Gastrocnemius medialis (tissue), 4 donors: Measurements from ENCODE around the gene ZFYVE28. TPM values are rescaled to one million over a fixed set of nuclear protein-coding genes. Genes with fewer than 3 reads are reported as not detected.

ENCODE experiments used
- ATAC-seq, 2 donors: fragments of 150-250 bp; one replicate each; pipeline ENCODE4 v1.9.1; 2016
- DNase-seq, 2 donors: peaks; one replicate each; pipeline ENCODE4 v3.0.0-alpha.2; 2019
- H3K27ac ChIP-seq, 4 donors: fragments of 200-600 bp; sonication (generic); 1 replicate in 1 of 4; 2 replicates in 3 of 4; pipeline ENCODE4 v1.5.1; 2016 to 2018; ENCODE audit warnings: mild to moderate bottlenecking in 2 of 4, moderate library complexity in 1 of 4
- H3K27me3 ChIP-seq, 3 donors: fragments of 200-600 bp; sonication (generic) in 2 of 3; 1 replicate in 1 of 3; 2 replicates in 2 of 3; pipeline versions ENCODE4 v1.5.1 to v1.6.0; 2016 to 2019; ENCODE audit warnings: mild to moderate bottlenecking in 1 of 3, moderate library complexity in 1 of 3
- H3K36me3 ChIP-seq, 2 donors: fragments of 200-600 bp; sonication (generic) in 1 of 2; one replicate each; pipeline ENCODE4 v1.5.1; 2017 to 2018
- H3K4me1 ChIP-seq, 2 donors: fragments of 200-600 bp; sonication (generic) in 1 of 2; one replicate each; pipeline ENCODE4 v1.5.1; 2016 to 2017; ENCODE audit warnings: mild to moderate bottlenecking in 2 of 2
- H3K4me3 ChIP-seq, 4 donors: fragments of 200-600 bp; sonication (generic) in 3 of 4; 1 replicate in 1 of 4; 2 replicates in 3 of 4; pipeline ENCODE4 v1.5.1; 2016 to 2019; ENCODE audit warnings: mild to moderate bottlenecking in 2 of 4
- H3K9me3 ChIP-seq, 3 donors: fragments of 200-600 bp; sonication (generic) in 2 of 3; 1 replicate in 1 of 3; 2 replicates in 2 of 3; pipeline ENCODE4 v1.5.1; 2016 to 2019
- POLR2A ChIP-seq, 2 donors: fragments of 450-650 bp; IDR thresholded peaks; one replicate each; pipeline ENCODE4 v1.6.1; 2017; ENCODE audit warnings: antibody characterized with exemption in 2 of 2, mild to moderate bottlenecking in 2 of 2, moderate library complexity in 2 of 2
- in situ Hi-C, 4 donors: fragments of 200-750 bp; cut with MboI; loops; one replicate each; pipeline versions ENCODE4 v1.15.0 to v1.8.0; 2017; ENCODE audit warnings: low sequenced_read_pairs in 4 of 4
- intact Hi-C: fragments of 100-400 bp; cut with DNase I; formaldehyde crosslinking; loops from one replicate; pipeline ENCODE4 v1.15.1; 2023; ENCODE audit warnings: low total_unique reads
- total RNA-seq, 4 donors: library from RNA; depleted of rRNA; stranded (reverse); fragments of >200 nt; gene quantifications; one replicate each; pipeline versions ENCODE4 v1.1.0 to v1.2.3, GENCODE V29; 2016
- TF ChIP-seq, protein P1 (sequence below), 5 experiments: fragments of 450-650 bp in 3 of 5; fragments of 200-600 bp in 2 of 5; sonication (generic) in 2 of 5; IDR thresholded peaks in 4 of 5; conservative IDR thresholded peaks in 1 of 5; 1 replicate in 4 of 5; 2 replicates in 1 of 5; pipeline ENCODE4 v1.5.1; 2016 to 2019; ENCODE audit warnings: antibody characterized with exemption in 5 of 5, mild to moderate bottlenecking in 3 of 5, moderate library complexity in 3 of 5

ZFYVE28 gene
- total RNA-seq, 4 donors from 2014 or later, result 1.8 to 6.0 (median 3.4) TPM

DNA sequence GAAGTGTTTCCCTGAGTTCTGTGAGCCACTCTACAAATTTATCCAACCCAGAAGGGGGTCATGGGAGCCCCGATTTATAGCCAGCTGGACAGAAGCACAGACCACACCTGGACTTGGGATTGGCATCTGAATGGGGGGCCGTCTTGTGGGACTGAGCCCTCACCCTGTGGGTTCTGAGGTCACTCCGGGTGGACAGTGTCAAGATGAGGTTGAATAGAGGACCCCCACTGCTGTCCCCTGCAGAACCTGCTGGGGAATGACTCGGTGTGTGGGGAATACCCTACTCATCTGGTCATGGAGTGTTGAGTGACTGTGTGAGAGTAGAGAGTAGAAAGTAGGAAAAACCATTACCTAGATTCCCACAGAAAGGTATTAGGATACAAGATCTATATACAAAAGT, 67.5 kb downstream of the ZFYVE28 start:
- DNase-seq (peak in 1 of 2 donors; percentile 3), ATAC-seq (no peak)
- intact Hi-C loops (no loop called here), in situ Hi-C loops (no loop called here)
- no peak overlapping the region for H3K27ac ChIP-seq
- no peaks in the 10 kb centered on the region for H3K27me3 ChIP-seq
- H3K9me3 ChIP-seq, result no peaks in the 10 kb centered on the region
- H3K36me3 ChIP-seq, result no peaks in the 10 kb centered on the region
- peaks cover 6 to 9% of the 10 kb centered on the region in 2 donors for H3K4me1 ChIP-seq
- TF ChIP-seq POLR2A (IDR thresholded peaks at IDR 0.05), result no peak
- TF ChIP-seq, protein P1, sequence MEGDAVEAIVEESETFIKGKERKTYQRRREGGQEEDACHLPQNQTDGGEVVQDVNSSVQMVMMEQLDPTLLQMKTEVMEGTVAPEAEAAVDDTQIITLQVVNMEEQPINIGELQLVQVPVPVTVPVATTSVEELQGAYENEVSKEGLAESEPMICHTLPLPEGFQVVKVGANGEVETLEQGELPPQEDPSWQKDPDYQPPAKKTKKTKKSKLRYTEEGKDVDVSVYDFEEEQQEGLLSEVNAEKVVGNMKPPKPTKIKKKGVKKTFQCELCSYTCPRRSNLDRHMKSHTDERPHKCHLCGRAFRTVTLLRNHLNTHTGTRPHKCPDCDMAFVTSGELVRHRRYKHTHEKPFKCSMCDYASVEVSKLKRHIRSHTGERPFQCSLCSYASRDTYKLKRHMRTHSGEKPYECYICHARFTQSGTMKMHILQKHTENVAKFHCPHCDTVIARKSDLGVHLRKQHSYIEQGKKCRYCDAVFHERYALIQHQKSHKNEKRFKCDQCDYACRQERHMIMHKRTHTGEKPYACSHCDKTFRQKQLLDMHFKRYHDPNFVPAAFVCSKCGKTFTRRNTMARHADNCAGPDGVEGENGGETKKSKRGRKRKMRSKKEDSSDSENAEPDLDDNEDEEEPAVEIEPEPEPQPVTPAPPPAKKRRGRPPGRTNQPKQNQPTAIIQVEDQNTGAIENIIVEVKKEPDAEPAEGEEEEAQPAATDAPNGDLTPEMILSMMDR (IDR thresholded peaks at IDR 0.05 in 4 of 5, conservative IDR thresholded peaks at IDR 0.05 in 1 of 5), result no peak
- no peak overlapping the region for H3K4me3 ChIP-seq

DNA sequence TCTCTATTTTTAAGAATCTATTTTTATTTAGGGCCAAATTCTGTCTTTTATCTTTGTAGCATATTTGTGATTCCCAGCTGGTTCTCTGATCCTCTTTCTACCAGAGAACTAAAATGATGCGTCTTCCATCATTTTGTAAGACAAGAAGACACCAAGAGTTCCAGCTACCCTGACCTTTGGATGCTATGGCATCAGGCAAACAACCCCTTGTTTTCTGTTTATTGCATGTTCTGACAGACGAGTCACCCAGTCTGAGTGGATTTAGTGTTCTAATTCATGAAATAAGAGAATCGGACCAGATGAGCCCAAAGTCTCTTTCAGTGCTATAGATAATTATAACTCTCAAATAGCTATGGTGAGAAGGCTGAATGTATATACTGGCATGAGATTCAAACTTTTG, 69.7 kb downstream of the ZFYVE28 start:
- TF ChIP-seq, protein P1 (IDR thresholded peaks at IDR 0.05 in 4 of 5, conservative IDR thresholded peaks at IDR 0.05 in 1 of 5), result no peak
- TF ChIP-seq POLR2A (IDR thresholded peaks at IDR 0.05), result no peak
- peaks cover 6 to 9% of the 10 kb centered on the region in 2 donors for H3K4me1 ChIP-seq
- no peaks in the 10 kb centered on the region for H3K36me3 ChIP-seq
- no peak overlapping the region for H3K27ac ChIP-seq
- no peak overlapping the region for H3K4me3 ChIP-seq
- intact Hi-C loops, result no loop called here
- H3K9me3 ChIP-seq, result no peaks in the 10 kb centered on the region
- ATAC-seq (no peak), DNase-seq (no peak)
- no peaks in the 10 kb centered on the region for H3K27me3 ChIP-seq
- in situ Hi-C loops, result no loop called here

DNA sequence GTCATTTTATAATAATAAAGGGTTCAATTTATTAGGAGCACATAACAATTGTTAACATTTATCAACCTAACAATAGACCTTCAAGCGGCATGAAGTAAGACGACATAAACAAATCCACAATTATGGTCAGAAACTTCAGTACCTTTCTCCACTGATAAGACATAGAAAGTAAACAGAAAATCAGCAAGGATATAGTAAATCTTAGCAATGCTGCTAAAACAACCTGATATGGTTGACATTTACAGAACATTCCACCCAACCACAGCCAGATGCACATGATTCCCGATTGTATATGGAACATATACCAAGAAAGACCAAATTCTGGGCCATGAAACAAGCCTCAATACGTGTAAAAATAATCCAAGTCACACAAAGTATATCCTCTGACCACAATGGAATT, 71.3 kb downstream of the ZFYVE28 start:
- in situ Hi-C loops (no loop called here), intact Hi-C loops (no loop called here)
- Histone ChIP-seq H3K27ac (no peak overlapping the region), H3K4me3 (no peak overlapping the region), H3K36me3 (no peaks in the 10 kb centered on the region), H3K4me1 (no peaks in the 10 kb centered on the region), H3K9me3 (no peaks in the 10 kb centered on the region), H3K27me3 (no peaks in the 10 kb centered on the region)
- ATAC-seq (no peak), DNase-seq (no peak)
- TF ChIP-seq, protein P1 (IDR thresholded peaks at IDR 0.05 in 4 of 5, conservative IDR thresholded peaks at IDR 0.05 in 1 of 5), result no peak
- no peak for TF ChIP-seq POLR2A (IDR thresholded peaks at IDR 0.05)

DNA sequence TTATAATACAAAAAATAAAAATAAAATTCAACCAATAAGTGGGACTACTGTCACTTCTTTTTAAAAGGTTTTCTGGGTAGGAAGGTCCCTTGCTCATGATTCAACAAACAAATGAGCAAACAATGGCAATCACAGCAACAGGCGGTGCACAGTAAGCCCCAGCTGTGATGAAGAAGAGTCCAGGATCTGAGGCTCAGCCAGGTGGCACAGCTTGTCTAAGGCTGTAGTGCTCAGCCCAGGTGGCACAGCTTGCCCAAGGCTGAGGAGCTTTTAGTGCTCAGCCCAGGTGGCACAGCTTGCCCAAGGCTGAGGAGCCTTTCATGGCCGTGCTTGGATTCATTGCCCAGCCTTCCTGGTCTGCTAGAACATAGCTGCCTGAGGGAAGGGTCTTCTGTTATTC, 75.0 kb downstream of the ZFYVE28 start:
- Histone ChIP-seq H3K4me3 (no peak overlapping the region), H3K4me1 (no peaks in the 10 kb centered on the region), H3K36me3 (no peaks in the 10 kb centered on the region), H3K9me3 (no peaks in the 10 kb centered on the region), H3K27ac (no peak overlapping the region), H3K27me3 (no peaks in the 10 kb centered on the region)
- in situ Hi-C loops (no loop called here), intact Hi-C loops (no loop called here)
- no peak for ATAC-seq
- DNase-seq, result no peak
- TF ChIP-seq, protein P1 (IDR thresholded peaks at IDR 0.05 in 4 of 5, conservative IDR thresholded peaks at IDR 0.05 in 1 of 5), result no peak
- no peak for TF ChIP-seq POLR2A (IDR thresholded peaks at IDR 0.05)
